Ectodermal cell (in vitro differentiated cells): Measurements from ENCODE around the gene ATXN7L3B. TPM values are rescaled to one million over a fixed set of nuclear protein-coding genes. Genes with fewer than 3 reads are reported as not detected.
"Not testable (repeated sequence)": the region's sequence is repeated elsewhere in the genome, so short reads cannot be mapped to it uniquely, and the experiment has no call there.

Experiments
- H3K27ac ChIP-seq: 2 replicates; pipeline ENCODE4 v1.7.0; 2013; ENCODE audit warnings: mild to moderate bottlenecking, low read depth, low read length; ENCODE audit not compliant: insufficient read depth, poor library complexity, severe bottlenecking
- H3K27me3 ChIP-seq: 2 replicates; pipeline ENCODE4 v1.7.0; 2013; ENCODE audit warnings: mild to moderate bottlenecking, low read length; ENCODE audit not compliant: insufficient read depth, control insufficient read depth, poor library complexity, severe bottlenecking
- H3K36me3 ChIP-seq: one replicate; pipeline ENCODE4 v1.7.0; 2013; ENCODE audit warnings: low read length; ENCODE audit not compliant: control insufficient read depth, insufficient read depth
- H3K4me1 ChIP-seq: one replicate; pipeline ENCODE4 v1.7.0; 2013; ENCODE audit warnings: low read length; ENCODE audit not compliant: control insufficient read depth, insufficient read depth
- H3K4me3 ChIP-seq: 2 replicates; pipeline ENCODE4 v1.7.0; 2013; ENCODE audit warnings: low read depth, low read length, control low read depth; ENCODE audit not compliant: insufficient read depth
- H3K9me3 ChIP-seq: 2 replicates; pipeline ENCODE4 v1.7.0; 2013; ENCODE audit warnings: mild to moderate bottlenecking, low read length, moderate library complexity; ENCODE audit not compliant: control insufficient read depth
- WGBS, 2 experiments: methylation state at CpG; one replicate each; pipeline ENCODE4 v1.1.7; 2013; ENCODE audit warnings: missing lambda C conversion rate in 2 of 2; 5-methylcytosine and 5-hydroxymethylcytosine counted together
- polyA plus RNA-seq, 4 experiments: library from polyadenylated mRNA; stranded (reverse); fragments of 50-300 nt; gene quantifications; one replicate each; pipeline ENCODE4 v1.2.3, GENCODE V29; 2013

Gene ATXN7L3B, protein sequence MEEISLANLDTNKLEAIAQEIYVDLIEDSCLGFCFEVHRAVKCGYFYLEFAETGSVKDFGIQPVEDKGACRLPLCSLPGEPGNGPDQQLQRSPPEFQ
- 60.9 TPM for polyA plus RNA-seq (2013, experiment 1 of 4)
- 65.0 TPM for polyA plus RNA-seq (2013, experiment 2 of 4)
- polyA plus RNA-seq (2013, experiment 3 of 4) = 42.0 TPM
- polyA plus RNA-seq (2013, experiment 4 of 4) = 48.9 TPM

GRCh38 chr12:74537707-74538385 is at the start of gene ATXN7L3B:
Gene ATXN7L3B, plus strand, starts transcription at chr12:74537835. Its CDS starts 278 bp downstream, at chr12:74538113.
- Histone ChIP-seq H3K27me3 (no peaks in the 10 kb centered on the region), H3K27ac (peak within 1 kb of the TSS; percentile 93), H3K4me1 (peaks cover 20% of the 10 kb centered on the region), H3K9me3 (no peaks in the 10 kb centered on the region), H3K4me3 (peak within 1 kb of the TSS; percentile 71), H3K36me3 (no peaks in the 10 kb centered on the region)
- WGBS, 2 experiments = 0% methylated on average over 49 of the region's 49 CpGs

- H3K36me3 ChIP-seq = no peaks in the 10 kb centered on the region
- no peaks in the 10 kb centered on the region for H3K9me3 ChIP-seq
- no peaks in the 10 kb centered on the region for H3K27me3 ChIP-seq
- 92 to 93% methylated on average over 1 of the region's 1 CpG for WGBS, 2 experiments
- H3K4me1 ChIP-seq = no peaks in the 10 kb centered on the region
- no peak overlapping the region for H3K4me3 ChIP-seq
- H3K27ac ChIP-seq = no peak overlapping the region
Observed at GRCh38 chr12:74488134-74488533, 49.5 kb upstream of the ATXN7L3B start.

DNA sequence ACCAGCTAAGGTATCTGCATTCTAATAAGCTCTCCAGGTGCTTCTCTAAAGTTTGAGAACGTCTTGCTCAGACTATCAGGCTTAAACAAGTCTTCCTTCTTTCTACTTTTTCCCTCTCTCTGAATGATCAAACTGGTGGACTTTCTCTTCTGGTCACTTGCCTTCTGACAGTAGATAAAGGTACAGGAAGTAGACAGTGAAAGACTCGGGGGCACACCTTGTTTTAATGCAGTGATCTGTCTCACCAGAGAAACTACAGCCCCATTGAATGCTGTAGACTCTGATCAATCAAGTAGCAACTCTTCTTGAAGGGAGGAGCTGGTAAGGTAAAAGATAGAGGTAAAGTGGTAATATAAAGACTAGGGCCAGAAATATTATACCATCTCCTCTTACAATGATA is 48.1 kb upstream of the ATXN7L3B start:
- WGBS, 2 experiments = 75 to 81% methylated on average over 2 of the region's 2 CpGs
- Histone ChIP-seq H3K27me3 (no peaks in the 10 kb centered on the region), H3K4me3 (no peak overlapping the region), H3K36me3 (no peaks in the 10 kb centered on the region), H3K9me3 (no peaks in the 10 kb centered on the region), H3K4me1 (no peaks in the 10 kb centered on the region), H3K27ac (no peak overlapping the region)

- 74 to 75% methylated on average over 2 to 3 of the region's 3 CpGs for WGBS, 2 experiments
- Histone ChIP-seq H3K27ac (no peak overlapping the region), H3K27me3 (no peaks in the 10 kb centered on the region), H3K4me3 (no peak overlapping the region), H3K9me3 (no peaks in the 10 kb centered on the region), H3K36me3 (no peaks in the 10 kb centered on the region), H3K4me1 (no peaks in the 10 kb centered on the region)
Observed at GRCh38 chr12:74490390-74491064, 47.1 kb upstream of the ATXN7L3B start.

- H3K27me3 ChIP-seq = no peaks in the 10 kb centered on the region
- no peaks in the 10 kb centered on the region for H3K9me3 ChIP-seq
- no peaks in the 10 kb centered on the region for H3K36me3 ChIP-seq
- 37 to 50% methylated on average over 1 of the region's 1 CpG for WGBS, 2 experiments
- H3K27ac ChIP-seq = no peak overlapping the region
- H3K4me3 ChIP-seq = no peak overlapping the region
- no peaks in the 10 kb centered on the region for H3K4me1 ChIP-seq
Observed at GRCh38 chr12:74491374-74491773, 46.3 kb upstream of the ATXN7L3B start.

DNA sequence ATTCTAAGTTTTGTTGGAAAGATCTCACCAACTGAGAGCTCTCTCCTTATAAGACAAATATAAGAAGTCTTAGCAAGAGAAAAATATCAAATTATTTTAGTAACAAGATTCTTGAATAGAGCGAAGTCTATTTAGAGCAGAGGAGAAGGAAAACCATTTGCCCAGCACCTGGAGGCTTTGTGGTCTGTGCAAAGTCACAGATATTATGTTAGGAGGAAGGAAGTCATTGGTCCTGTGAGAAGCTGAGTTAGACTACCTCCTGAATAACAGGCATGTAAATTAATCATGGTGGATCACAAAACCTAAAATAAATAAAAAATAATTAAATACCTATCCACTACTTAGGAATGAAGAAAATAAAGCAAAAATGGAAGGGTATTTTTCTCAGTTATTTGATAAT is 38.4 kb upstream of the ATXN7L3B start:
- Histone ChIP-seq H3K27me3 (no peaks in the 10 kb centered on the region), H3K9me3 (no peaks in the 10 kb centered on the region), H3K36me3 (no peaks in the 10 kb centered on the region), H3K4me3 (no peak overlapping the region), H3K27ac (no peak overlapping the region), H3K4me1 (no peaks in the 10 kb centered on the region)
- WGBS, 2 experiments = 92 to 95% methylated on average over 1 of the region's 1 CpG

GRCh38 chr12:74508873-74509657 is 28.6 kb upstream of the ATXN7L3B start:
- not testable (repeated sequence) for H3K9me3 ChIP-seq, H3K27ac ChIP-seq, H3K4me3 ChIP-seq, H3K36me3 ChIP-seq, H3K27me3 ChIP-seq, H3K4me1 ChIP-seq
- WGBS, 2 experiments = 61 to 74% methylated on average over 25 to 26 of the region's 31 CpGs

DNA sequence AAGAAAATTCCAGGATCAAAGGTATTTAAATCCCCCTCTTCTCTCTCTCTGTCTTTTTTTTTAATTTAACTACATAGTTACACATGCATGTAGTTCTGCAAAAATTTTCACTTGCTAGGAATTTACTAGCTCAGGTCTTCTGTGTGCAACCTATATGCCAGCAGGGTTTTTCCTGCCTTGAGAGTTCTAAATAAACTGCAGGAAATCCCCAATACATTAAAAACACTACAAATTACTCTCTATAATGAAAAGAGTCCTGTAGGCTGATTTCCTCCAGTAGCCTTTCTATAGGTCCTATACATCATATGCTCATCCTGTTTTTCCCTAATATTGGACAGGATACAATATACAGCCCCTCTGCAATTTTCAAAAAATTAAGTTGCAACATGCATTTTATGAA is 27.7 kb upstream of the ATXN7L3B start:
- H3K36me3 ChIP-seq = no peaks in the 10 kb centered on the region
- H3K4me3 ChIP-seq = no peak overlapping the region
- no peaks in the 10 kb centered on the region for H3K4me1 ChIP-seq
- no peaks in the 10 kb centered on the region for H3K27me3 ChIP-seq
- H3K27ac ChIP-seq = no peak overlapping the region
- H3K9me3 ChIP-seq = no peaks in the 10 kb centered on the region

DNA sequence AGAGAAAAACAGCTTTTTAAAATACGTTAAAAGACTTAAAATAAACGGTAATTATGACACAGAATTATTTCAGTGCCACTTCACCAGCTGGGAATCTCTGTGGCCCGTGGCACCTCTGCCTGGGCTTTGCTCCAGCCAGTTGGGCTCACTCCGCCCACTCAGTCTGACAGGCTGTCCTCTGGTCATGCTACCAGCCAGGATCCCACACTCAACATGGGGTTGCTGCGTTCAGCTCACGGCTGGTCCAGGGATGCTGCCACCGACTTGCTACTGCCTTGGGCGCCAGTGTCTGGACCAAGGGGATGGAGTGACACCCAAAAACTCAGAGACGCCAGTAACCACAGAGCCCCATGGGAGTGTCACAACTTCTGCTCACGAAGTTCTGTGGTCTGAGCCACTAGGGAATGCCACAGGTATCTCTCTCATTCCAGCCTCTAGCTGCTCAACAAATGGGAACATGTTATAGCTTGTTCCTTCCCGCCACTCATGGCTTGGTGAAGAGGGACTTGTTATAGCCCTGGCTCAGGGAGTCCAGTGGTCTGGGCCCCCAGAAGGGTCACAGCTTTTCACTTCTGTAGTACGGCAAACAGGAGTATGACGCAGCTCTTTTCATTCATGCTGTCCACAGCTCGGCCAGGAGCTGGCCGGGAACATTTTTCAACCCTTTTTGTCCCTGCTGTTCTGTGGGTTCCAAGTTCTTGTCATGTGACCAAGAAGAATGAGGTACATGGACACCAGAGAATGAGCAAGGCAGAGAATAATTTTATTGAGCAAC is 23.4 kb upstream of the ATXN7L3B start:
- Histone ChIP-seq H3K27me3 (no peaks in the 10 kb centered on the region), H3K4me1 (no peaks in the 10 kb centered on the region), H3K27ac (no peak overlapping the region), H3K36me3 (no peaks in the 10 kb centered on the region), H3K9me3 (no peaks in the 10 kb centered on the region), H3K4me3 (no peak overlapping the region)
- 93 to 94% methylated on average over 15 of the region's 15 CpGs for WGBS, 2 experiments
